Measurements from ENCODE around the gene GNAS-AS1.

DNA sequence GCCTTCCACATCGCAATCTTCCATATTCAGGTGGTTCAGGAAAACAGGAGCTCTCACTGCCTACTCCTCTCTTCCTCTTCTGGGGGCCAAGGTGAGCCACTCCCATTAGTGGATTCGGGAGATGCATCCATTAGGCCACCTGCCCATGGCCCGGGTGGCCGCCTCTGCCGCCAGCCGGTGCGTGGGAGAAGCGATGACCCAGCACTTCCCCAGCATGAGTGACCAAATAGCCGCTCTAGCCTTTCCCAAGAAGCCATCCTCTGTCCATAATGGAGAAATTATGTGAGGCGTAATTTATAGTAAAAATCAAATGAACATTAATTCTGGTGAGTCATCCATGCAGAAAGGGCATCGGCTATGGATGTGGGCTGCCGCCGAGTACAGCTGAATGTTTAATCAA, 39.4 kb downstream of the GNAS-AS1 start:
- TF ChIP-seq CTBP1 (IDR thresholded peaks at IDR 0.05; ENCODE audit: borderline replicate concordance): no peak
- no peak for TF ChIP-seq FOXM1 (IDR thresholded peaks at IDR 0.05; ENCODE audit: borderline replicate concordance)
- no peak for TF ChIP-seq BHLHE40 (IDR thresholded peaks at IDR 0.05; ENCODE audit: borderline replicate concordance)
- no peak for TF ChIP-seq SP1 (IDR thresholded peaks at IDR 0.05)
- TF ChIP-seq FOXA1 (IDR thresholded peaks at IDR 0.05): no peak
- TF ChIP-seq TARDBP (IDR thresholded peaks at IDR 0.05): no peak
- TF ChIP-seq ELF4 (IDR thresholded peaks at IDR 0.05): no peak
- TF ChIP-seq, protein P1, sequence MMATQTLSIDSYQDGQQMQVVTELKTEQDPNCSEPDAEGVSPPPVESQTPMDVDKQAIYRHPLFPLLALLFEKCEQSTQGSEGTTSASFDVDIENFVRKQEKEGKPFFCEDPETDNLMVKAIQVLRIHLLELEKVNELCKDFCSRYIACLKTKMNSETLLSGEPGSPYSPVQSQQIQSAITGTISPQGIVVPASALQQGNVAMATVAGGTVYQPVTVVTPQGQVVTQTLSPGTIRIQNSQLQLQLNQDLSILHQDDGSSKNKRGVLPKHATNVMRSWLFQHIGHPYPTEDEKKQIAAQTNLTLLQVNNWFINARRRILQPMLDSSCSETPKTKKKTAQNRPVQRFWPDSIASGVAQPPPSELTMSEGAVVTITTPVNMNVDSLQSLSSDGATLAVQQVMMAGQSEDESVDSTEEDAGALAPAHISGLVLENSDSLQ (IDR thresholded peaks at IDR 0.05): no peak
- no peak for TF ChIP-seq HDGF (IDR thresholded peaks at IDR 0.05; ENCODE audit: borderline replicate concordance)
- TF ChIP-seq FOXK2 (IDR thresholded peaks at IDR 0.05): no peak
- TF ChIP-seq SUZ12 (IDR thresholded peaks at IDR 0.05): no peak
- TF ChIP-seq ARNT (IDR thresholded peaks at IDR 0.05): no peak
